Left cardiac atrium (tissue), 4 donors: ENCODE measurements around the gene WSB1. TPM values are rescaled to one million over a fixed set of nuclear protein-coding genes. Genes with fewer than 3 reads are reported as not detected.
"Not testable (repeated sequence)": the region's sequence is repeated elsewhere in the genome, so short reads cannot be mapped to it uniquely, and the experiment has no call there.

ENCODE experiments used
- ATAC-seq, 2 donors: fragments of 200-7000 bp; cut with Tn5 transposase; one replicate each; pipeline ENCODE4 v1.9.1; 2020; ENCODE audit warnings: mild to moderate bottlenecking in 2 of 2, moderate library complexity in 2 of 2
- DNase-seq: peaks from one replicate; pipeline ENCODE4 v3.0.0-alpha.2; 2020
- intact Hi-C, 2 donors: fragments of 100-400 bp; cut with DNase I; formaldehyde crosslinking; loops; one replicate each; pipeline versions ENCODE4 v1.14.1 to v1.15.1; 2022 to 2023
- total RNA-seq, 2 donors: library from RNA; stranded (reverse); fragmentation: NEBNext Ultra II Directional; extraction: Animal tissue kit (Norgen Biotek cat#: 25700); gene quantifications; one replicate each; pipeline ENCODE4 v1.2.1, GENCODE V29; 2021
- donor health status: DM: no; HTN: yes; CAD: no.
- donor health status: DM: no; HTN: yes; CAD: no; lungs with severe emphysema.
- donor health status: DM: yes; HTN: yes; CAD: no.
- donor health status: Dilated cardiomyopathy.

The WSB1 gene
- total RNA-seq, 2 donors from 2014 or later: 69.3 to 119 TPM

- DNase-seq: no peak
- intact Hi-C loops: no loop called here
- no peak for ATAC-seq
These were observed 24.7 kb upstream of the WSB1 start for GRCh38 chr17:27269201-27269600.

GRCh38 chr17:27269974-27270373 lies 23.9 kb upstream of the WSB1 start:
- DNase-seq (no peak), ATAC-seq (no peak)
- intact Hi-C loops: no loop called here

- intact Hi-C loops: no loop called here
- no peak for DNase-seq
- ATAC-seq: no peak
These were observed 17.2 kb upstream of the WSB1 start for GRCh38 chr17:27276653-27277156.

- intact Hi-C loops, DNase-seq, ATAC-seq: not testable (repeated sequence)
These were observed 14.8 kb upstream of the WSB1 start for GRCh38 chr17:27279132-27279531.

- DNase-seq (no peak), ATAC-seq (no peak)
- intact Hi-C loops: no loop called here
These were observed 13.4 kb upstream of the WSB1 start for GRCh38 chr17:27280527-27280926.

- intact Hi-C loops: no loop called here
- no peak for ATAC-seq
- DNase-seq: no peak
These were observed 12.5 kb upstream of the WSB1 start for GRCh38 chr17:27281438-27281837.

GRCh38 chr17:27282054-27282551 lies 11.8 kb upstream of the WSB1 start:
- intact Hi-C loops: no loop called here
- no peak for DNase-seq
- ATAC-seq: peak; percentile 93 to 95

- no peak for DNase-seq
- no peak for ATAC-seq
- intact Hi-C loops: no loop called here
These were observed 10.9 kb upstream of the WSB1 start for GRCh38 chr17:27283060-27283459.

GRCh38 chr17:27283751-27284150 lies 10.2 kb upstream of the WSB1 start:
- intact Hi-C loops: no loop called here
- DNase-seq (no peak), ATAC-seq (no peak)

GRCh38 chr17:27284811-27285415 lies 9.0 kb upstream of the WSB1 start:
- DNase-seq (no peak), ATAC-seq (no peak)
- intact Hi-C loops: no loop called here

GRCh38 chr17:27285516-27285915 lies 8.4 kb upstream of the WSB1 start:
- ATAC-seq (no peak), DNase-seq (no peak)
- intact Hi-C loops: no loop called here

- ATAC-seq (no peak), DNase-seq (no peak)
- intact Hi-C loops: no loop called here
These were observed 5.7 kb upstream of the WSB1 start for GRCh38 chr17:27288183-27288582.

- ATAC-seq (no peak), DNase-seq (no peak)
- intact Hi-C loops: loop anchor here in 1 of 2 donors (5.0 kb wide), 1 partner anchor 48 kb away; no protein-coding TSS in a partner anchor
These were observed 4.1 kb upstream of the WSB1 start for GRCh38 chr17:27289856-27290255.

- intact Hi-C loops: loop anchor here in 1 of 2 donors (5.0 kb wide), 1 partner anchor 49 kb away; no protein-coding TSS in a partner anchor
- no peak for ATAC-seq
- DNase-seq: no peak
These were observed 2.9 kb upstream of the WSB1 start for GRCh38 chr17:27290916-27291598.

- intact Hi-C loops: loop anchor here in 1 of 2 donors (5.0 kb wide), 1 partner anchor 51 kb away; no protein-coding TSS in a partner anchor
- ATAC-seq: no peak
- no peak for DNase-seq
These were observed 486 bp upstream of the WSB1 start for GRCh38 chr17:27293359-27293897.

GRCh38 chr17:27294689-27295630 lies 1.0 kb downstream of the WSB1 start:
- ATAC-seq: peak; percentile 72 to 83
- peak; percentile 65 for DNase-seq
- intact Hi-C loops: loop anchor here (2.0 to 5.0 kb wide), 3 partner anchors 38 to 53 kb away; no protein-coding TSS in a partner anchor

GRCh38 chr17:27295945-27296344 lies 2.0 kb downstream of the WSB1 start:
- DNase-seq (no peak), ATAC-seq (no peak)
- intact Hi-C loops: loop anchor here in 1 of 2 donors (2.0 kb wide), 2 partner anchors 37 to 51 kb away; no protein-coding TSS in a partner anchor

GRCh38 chr17:27296428-27296979 lies 2.6 kb downstream of the WSB1 start:
- DNase-seq (no peak), ATAC-seq (no peak)
- intact Hi-C loops: no loop called here
